Activated naive CD8-positive, alpha-beta T cell treated with anti-CD3 and anti-CD28 coated beads, Interleukin-2, amount 50 U/mL, for 16 hours (primary cell): Measurements from ENCODE around the gene ANKRD35.

Experiments
- DNase-seq: peaks from one replicate; pipeline ENCODE4 v3.0.0-alpha.2; 2020; ENCODE audit warnings: low read depth, low spot score

The ANKRD35 gene

DNA sequence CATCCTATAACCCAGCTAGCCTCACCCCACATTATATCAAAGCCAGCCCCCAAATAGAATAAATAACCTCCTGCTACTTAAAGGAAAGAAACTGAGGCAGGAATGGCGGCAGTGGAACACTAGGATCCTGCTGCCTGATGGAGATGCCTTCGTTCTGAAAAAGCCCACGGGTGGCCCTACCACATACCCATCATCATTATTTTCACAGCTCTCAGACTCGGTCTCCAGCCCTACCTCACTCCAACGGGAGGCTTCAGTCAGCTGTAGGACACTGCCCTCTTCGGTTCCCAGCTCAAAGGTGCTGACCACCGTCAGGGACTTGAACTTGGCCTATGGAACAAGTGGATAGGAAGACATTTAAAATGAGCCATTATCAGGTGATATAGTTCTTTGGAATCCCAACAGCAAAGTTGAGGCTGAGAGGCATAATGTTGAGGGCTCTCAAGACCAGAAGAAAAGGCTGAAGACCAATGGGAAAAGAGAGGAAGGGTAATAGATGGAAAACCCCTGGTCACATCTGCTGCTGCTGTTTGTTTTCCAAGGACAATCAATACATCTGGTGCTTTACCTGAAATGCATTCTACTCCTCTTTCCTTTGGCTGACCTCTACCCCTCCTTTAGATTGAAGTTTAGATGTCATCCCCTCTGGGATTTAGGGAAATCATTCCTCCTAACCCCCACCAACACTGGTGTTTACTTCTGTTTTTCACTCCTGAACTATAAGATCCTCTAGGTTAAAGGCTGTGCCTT is 7.8 kb upstream of the ANKRD35 start:
- no peak for DNase-seq

DNA sequence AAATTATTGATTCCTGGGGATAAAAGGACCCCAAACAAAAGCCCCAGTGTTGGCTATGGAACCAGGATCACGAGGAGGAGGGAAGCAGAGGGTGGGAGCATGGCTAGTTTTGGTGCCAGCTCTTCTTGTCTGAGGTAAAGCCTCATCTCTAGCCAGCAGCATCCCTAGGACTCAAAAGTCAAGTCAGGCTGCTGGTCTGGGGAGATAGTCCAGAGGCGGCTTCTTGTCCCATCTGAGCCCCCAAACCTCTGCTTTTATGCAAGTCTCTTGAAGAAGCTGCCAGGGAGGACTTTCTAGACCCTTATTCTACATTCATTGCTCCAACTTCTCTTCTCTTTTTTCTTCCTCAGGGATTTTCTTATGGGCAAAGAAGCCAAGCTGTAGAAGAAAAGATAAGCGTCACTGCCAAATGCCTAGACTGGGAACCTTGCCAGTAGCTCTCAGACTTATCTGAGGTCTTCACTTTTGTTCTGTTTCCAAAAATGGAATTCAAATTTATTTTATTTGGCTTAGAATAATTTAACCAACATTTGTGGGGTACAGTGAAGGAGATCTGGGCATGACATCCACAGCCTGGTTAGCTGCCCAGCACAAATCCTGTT is 6.9 kb upstream of the ANKRD35 start:
- DNase-seq: no peak

DNA sequence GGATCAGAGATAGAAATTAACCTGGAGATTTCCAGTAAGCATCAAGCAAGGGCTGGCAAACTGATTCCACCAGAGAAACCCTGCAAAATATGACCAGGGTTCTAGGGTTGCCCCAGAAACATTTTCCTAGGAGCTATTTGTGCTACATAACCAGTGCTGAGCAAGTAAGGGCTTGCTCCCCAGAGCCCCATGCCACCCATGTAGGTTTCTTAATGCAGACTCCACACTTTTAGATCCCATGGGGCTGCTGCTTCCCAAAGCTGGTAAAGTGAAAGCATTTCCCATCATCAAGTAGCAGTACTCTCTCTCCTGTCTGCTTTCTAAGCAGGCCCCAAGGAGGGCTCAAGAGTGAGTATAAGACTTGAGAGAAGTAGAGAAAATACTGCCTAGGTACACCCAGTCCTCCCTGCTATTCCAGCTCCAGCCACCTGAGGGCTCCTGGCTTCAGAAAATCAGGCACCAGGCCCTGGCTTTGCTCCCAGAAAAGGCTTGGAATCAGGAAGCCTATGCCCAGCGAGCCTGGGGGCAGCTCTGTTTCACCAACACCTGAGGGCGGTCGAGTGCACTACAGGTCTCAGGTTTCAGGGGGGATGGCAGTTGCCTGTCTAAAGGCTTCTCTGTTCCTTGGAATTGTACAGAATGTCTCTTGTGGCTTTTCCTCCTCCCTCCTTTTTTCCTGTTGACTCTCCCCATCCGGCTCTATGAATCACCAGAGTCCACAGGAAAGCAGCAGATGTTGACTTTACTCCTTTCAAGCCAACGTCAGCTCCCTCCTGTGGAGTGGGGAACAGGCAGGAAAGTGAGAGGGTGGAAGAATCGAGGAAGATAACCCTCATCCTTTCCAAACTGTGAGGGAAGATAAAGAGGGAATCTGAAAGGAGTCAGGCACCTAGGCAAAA is 6.2 kb upstream of the ANKRD35 start:
- DNase-seq: peak; percentile 4

DNA sequence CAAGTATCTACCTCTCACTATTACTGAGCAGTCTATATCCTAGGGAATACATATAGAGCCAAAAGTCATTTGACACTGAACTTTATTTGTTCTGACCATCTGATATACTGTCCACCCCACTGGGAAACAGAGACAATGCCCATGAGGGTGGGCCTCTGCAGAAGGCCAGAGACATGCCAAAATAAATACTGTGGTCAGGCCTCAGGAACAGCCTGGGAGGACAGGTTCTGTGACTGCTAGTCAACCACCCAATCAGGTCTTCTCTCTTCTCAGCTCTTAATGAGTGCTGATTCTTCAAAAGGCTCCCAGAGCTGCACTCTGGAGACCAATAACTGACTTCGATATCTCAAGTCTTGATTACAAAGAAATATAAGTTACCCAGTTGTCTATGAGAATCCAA is 5.5 kb upstream of the ANKRD35 start:
- DNase-seq: no peak

DNA sequence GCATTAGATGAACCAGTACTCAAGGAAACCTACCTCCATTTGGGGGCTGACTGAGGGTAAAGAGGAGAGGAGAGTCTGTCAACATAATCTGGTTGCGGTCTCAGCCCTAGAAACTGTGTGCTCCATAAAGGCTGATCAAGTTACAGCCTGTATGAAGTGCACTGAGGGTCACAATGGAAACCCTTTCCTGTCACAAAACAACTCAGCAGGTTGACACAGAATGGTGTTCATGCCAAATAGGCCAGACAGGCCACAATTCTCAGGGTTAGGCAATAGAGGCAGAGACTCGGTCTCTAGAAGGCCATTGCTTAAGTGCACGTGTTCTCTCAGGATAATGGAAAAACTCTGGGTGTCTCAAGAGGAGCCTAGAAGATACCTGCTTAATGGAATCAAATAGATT is 4.1 kb upstream of the ANKRD35 start:
- no peak for DNase-seq

DNA sequence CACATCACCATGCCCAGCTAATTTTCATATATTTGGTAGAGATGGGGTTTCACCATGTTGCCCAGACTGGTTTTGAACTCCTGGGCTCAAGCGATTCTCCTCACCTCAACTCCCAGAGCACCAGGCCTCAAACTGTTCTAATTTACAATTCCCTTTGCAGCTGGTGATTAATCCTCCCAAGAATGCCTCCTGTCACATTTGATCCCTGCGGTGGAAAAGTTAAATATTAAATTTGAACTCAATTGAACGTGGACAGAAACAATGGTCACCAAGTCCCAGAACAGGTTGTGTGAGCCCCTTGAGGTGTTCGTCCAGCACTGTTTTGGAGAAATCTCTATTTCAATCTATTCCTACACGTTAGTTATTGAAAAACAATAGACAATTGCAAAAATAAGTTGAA is 2.0 kb upstream of the ANKRD35 start:
- no peak for DNase-seq

DNA sequence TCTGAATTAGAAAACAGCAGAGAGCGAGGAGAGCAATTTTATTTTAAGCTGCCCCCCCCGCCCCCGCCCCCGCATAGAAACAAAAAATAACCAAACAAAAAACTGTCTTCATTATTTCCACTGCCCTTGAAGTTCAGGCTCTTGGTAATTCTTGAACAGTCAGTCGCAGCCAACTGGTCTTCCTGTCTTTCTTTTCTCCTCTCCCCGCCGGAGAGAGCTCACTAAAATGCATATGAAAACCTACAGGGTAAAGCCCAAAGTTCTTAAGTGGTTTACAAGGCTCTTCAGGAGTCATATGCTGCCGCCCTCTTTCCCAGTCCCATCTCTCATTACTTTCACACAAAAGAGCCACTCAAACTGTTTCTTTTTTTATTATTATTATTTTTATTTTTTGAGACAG is 1.1 kb upstream of the ANKRD35 start:
- DNase-seq: no peak

DNA sequence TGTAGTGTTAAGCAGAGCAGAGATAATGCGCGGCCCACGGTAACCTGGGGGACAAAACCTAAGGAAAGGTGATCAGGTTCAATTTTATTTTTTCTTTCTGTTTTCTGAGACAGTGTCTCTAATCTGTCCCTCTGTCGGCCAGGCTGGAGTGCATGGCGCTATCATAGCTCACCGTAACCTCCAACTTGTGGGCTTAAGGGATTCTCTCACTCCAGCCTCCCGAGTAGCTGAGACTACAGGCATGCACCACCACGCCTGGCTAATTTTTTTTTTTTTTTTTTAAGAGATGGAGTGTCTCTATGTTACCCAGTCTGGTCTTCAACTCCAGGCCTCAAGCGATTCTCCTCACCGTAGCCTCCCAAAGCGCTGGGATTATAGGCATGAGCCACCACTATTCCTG is 724 bp upstream of the ANKRD35 start:
- DNase-seq: no peak

DNA sequence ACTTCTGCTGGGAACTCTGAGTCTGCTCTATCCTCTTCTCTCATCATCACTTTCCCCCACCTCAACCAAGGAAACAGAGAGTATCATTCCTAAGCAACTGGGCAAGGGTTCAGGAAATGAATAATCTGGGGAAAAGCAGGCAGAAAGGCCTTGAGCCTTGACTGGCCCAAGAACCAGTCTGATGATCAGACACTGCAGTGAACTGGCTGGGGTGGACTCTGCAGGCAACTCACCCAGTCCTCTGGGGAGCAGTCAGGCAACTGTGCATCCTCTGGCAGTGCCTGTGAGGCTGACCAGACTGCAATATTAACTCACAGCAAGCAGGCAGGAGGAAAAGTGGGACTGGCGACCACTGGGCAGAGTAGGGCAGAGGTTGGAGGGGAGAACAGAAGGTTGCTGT is 991 bp downstream of the ANKRD35 start:
- no peak for DNase-seq

DNA sequence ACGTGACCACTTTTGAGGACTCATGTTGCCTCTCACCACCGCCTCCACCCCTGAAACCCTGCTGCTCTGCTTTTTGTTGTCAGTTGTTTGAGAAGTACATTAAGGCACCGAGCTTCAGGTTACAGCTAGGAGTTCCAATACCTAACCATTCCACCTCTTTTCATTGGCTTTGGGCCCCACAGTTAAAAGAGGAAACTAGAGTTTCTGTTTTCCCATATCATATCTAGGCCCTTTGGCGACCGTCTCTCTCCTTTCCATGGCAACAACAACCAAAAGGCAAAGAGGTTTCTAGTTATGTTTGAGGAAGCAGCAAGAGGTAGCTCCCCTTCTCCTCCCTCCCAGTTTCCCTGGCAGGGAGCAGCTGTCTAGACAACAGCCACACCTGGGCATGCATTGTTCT is 5.9 kb downstream of the ANKRD35 start:
- DNase-seq: no peak

DNA sequence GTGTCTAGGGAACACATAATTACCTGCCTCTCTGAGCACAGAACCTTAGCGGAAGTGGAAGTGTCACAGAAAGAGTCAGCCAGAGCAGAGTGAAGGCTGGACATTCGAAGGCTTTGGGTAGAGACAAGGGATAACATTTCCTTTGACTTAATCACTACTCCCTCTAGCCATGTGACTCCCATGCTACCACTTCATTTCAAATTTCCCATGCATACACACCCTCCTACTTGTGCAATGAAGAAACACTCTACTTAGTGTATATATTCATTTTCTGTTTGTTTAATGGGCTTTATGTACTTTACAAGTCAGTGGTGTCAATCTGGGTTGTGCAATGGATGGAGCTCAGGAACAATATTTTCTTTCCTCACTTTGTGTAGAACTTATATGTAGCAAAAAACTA is 6.9 kb downstream of the ANKRD35 start:
- no peak for DNase-seq

DNA sequence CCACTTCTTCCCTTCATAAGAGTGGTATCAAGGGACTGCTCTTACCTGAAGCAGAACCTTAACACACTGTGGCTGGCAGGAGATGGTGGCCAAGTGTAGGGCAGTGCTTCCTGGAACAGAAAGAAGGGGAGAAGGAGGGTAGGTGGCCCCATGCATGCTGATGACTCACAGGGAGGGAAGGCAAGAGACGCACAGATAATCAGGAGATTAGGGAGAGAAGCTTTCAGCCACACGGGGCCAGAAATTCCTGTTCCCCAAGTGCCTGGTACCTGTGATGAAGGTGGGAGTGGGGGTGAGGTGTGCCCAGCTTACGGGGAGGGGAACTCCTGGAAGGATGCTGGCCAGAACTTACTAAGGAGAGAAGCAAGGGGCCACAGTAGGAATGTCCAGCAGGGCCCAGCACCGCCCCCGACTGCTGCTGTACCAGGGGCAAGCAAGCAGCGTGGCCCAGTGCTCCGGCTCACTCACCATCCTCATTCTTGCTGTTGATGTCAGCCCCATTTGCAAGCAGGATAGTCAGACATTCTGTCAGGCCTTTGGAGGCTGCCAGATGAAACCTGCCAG is 7.7 kb downstream of the ANKRD35 start:
- DNase-seq: no peak

DNA sequence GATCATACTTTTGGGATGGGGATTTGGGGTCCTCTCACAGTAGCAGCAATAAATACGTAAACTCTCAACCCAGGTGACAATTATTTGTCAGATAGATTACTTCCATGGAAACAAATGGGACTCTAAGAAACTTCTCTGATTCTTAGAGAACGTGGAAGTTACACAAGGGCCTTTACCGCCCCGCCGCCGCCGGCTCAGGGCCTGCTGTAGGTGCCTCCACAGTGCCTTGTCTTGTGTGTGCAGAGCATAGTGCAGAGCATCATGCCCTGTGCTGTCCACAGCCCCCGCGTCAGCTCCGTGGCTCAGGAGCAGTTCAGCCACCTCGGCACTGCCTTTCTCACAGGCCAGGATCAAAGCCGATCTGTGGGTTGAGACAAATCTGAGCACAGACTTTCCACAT is 11.0 kb downstream of the ANKRD35 start:
- DNase-seq: no peak

DNA sequence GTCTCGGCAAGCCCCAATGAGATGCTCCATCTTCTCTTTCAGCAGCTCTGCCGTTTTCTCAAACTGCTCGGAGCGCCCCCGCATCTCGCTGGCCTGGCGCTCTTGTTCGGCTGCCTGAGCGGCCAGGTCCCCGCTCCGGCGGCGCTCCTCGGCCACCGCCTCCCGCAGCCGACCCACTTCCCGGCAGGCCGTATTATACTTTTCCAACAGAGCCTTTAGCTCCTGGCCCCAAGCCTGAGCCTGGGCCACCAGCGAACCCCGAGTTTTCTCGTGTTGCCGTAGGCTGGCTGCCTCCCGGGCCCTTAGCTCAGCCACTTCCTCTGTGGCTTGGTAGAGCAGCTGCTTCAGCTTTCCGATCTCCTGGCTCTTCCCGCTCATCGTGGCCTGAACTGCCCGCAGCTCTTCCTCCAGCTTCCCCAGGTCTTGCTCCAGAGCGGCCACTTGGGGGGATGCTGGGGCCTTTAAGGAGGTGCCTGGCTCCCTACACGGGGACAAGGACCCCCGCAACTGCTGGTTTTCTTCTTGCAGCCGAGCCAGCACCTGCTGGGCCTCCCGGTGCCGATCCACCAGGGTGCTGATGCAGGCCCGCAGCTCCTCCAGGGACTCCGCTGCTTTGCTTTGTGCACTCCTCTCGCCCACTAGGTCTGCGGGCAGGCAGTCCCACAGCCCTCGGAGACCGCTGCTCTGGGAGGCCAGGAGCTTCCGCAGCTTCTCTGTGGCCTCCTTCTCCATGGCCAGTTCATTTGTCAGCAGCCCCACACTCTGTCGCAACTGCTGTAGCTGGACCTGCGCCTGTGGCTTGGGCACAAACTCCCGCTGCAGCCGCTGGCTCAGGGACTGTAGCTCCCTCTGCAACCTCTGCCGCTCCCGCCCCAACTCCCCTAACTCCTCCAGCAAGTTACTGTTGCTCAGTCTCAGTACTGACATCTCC is 13.4 kb downstream of the ANKRD35 start:
- DNase-seq: no peak

DNA sequence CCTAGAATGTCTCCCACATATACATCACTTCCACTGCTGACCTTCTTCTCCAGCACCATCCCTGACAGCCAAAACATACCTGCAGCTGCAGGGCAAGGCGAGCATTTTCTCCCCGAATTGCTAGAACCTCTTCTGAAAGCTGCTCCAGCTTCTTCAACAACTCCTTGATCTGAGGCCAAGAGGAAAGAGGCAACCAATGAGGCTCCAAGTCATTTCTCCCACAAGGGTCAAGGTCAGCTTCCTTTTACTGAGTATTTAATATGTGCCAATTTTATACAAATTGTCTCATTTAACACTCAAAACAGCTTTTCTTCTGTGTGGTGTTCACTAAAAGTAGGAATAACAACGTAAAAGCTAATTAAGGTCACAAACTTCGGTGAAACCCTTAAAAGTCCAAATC is 17.4 kb downstream of the ANKRD35 start:
- DNase-seq: no peak

DNA sequence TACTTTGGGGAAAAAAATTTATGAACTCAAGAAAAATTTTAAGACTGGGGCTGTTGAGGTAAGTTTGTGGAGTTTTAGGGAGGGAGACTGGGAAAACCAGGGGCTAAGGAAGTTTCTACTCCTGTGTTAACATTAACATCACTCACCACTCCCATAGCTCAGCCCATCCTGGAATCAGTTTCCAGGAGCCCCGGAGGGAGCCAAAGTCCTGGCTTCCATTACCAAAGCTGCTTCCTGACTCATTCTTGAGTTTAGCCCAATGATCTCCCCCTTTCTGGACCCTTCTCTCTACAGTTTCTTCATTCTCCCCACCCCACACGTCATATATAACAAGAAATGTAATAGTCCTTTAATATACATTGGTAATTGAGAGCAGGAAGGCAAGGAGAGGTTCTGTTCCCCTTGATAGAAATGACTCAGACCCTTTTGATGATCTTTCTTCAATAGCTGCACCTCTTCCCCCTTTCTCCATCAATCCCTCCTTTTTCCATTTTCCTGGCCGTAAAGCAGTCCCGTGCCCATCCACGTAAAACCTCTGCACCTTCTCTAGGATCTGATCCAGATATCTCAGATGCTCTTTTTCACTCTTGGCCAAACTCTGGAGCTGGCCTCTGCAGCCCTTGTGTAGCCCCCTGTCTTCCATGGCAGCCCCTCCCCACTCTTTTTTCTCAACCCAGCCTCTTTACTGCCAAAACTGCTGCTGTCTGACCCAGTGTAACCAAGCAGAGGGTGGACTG is 22.2 kb downstream of the ANKRD35 start:
- no peak for DNase-seq

DNA sequence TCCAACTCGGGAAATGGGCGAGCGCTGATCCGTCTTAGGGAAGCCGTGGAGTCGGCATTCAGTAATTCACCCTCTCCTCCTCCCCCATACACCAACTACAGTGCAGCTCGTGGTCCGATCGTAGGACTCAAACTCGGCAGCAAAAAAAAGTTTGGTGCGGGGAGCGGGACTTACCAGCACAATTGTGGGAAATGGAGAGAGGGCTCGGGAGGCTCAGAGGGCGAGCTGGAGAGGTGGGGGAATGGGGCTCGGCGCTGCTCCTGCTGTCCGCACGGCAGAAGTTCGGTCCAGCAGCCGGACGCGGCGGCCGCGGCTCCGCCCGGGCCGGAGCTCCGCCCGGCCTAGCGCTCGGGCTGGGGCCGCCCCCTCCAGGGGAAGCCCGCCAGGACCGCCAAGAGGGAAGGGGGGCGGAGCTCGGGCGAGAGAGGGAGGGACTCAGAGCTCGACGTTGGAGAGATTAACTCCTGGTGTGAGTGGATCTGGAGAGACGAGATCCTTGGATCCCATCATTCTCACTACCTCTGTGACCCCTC is 26.1 kb downstream of the ANKRD35 start:
- DNase-seq: peak; percentile 54

DNA sequence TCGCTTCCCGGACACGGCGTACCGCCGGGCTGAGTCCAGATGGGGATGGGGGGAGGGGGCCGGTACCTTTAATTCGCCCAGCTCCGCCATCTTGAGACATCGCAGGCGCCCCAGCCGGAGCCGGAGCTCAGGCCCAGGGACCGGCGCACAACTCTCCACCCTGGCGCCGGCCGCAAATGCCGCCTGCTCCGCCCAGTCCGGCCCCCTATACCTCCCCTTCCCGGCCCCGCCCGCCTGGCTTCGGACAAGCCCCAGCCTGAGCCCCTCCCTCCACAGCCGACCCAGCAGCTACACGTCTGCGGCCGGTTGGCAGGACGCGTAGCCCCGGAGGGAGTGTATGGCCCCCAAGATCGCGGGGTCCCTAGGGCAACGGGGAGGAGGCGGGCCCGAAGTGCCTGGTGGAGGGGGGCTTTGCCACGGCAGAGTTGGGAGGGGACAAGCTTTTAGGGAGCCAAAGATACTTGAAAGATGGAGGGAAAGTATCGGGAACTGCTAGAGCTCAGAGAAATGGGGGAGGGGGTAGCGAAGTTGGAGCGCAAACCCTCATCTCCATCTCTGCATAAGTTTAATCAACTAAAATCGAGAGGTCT is 26.7 kb downstream of the ANKRD35 start, which contains the start of gene PIAS3:
Gene PIAS3, minus strand, starts transcription at position 181 of the 590 bp plus-strand sequence. Its CDS starts 91 bp downstream, at position 90.
- DNase-seq: peak; percentile 51

DNA sequence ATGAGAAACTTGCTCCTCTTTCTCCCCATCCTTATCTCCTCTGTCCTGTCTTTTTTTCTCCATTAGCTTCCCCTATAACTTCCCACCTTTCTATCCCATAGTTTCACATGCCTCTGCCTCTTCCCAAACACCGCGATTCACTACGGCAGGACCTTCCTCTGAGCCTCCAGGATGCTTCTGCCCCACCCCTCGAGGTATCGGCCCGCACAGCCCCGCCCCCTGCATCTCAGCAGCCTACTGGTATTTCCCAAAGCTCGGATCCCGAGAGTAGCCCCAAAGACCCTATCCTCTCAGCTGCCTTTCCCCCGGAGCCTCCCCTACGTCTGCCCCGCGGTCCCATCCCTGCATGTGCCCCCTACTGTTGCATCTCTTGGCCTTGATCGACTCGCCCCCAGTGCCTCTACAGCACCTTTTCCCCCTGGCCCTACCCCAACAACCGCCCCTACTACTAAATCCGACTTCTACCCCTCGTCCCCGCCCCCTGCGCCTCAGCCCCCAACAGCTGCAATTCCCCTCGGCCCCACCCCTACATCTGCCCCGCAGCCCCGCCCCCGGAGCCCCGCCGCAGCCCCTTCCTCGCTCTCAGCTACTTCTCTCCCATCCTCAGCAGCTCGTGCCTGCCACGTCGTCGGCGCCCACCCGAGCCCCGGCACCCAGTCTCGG is 27.3 kb downstream of the ANKRD35 start:
- DNase-seq: peak; percentile 41
